HG02642 (cell line): Measurements from ENCODE around the gene ZNF497.
A peak's percentile ranks its signal among the peaks of the same experiment; 100 is the strongest.
"Not testable (repeated sequence)": the region's sequence is repeated elsewhere in the genome, so short reads cannot be mapped to it uniquely, and the experiment has no call there.

ENCODE experiments used
- ATAC-seq: cut with Tn5 transposase; IDR thresholded peaks from one replicate; pipeline ENCODE4 v1.9.1; 2021; ENCODE audit warnings: mild to moderate bottlenecking; ENCODE audit not compliant: unreplicated experiment, poor library complexity

ZNF497 gene

DNA sequence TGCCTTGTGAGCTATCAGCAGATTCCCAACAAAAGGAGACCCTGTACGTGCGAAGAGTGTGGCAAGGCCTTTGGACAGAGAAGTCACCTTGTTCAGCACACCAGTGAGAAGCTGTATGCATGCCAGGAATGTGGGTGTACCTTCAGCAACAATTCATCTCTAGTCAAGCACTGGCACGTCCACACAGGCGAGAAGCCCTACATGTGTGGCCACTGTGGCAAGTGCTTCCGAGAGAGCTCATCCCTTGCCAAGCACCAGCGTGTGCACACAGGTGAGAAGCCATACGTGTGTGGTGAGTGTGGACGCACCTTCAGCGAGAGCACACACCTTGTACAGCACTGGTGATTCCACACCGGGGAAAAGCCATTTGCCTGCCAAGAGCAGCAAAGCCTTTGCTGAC is 43.3 kb downstream of the ZNF497 start:
- ATAC-seq, result no peak

GRCh38 chr19:58318297-58318696 is 44.3 kb downstream of the ZNF497 start:
- no peak for ATAC-seq

GRCh38 chr19:58317476-58318072 is 45.0 kb downstream of the ZNF497 start:
- ATAC-seq, result no peak

DNA sequence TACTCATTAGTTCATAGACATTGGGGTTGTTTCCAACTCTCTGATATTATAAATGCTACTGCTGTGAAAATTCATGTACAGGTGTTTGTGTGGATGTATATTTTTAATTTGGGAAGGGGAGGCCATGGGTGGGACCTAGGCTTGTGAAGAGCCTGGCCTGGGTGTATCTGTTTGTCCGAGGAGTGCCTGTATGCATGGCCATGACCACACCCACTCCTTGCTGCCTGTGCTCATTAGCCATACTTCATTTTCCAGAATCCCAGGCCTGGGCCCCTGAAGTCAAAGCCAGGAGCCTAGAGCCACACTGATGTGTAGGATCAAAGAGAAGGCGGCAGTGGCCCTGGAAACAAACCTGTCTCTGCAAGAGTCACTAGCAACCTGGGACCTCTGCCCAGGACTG is 47.0 kb downstream of the ZNF497 start:
- ATAC-seq, result no peak

DNA sequence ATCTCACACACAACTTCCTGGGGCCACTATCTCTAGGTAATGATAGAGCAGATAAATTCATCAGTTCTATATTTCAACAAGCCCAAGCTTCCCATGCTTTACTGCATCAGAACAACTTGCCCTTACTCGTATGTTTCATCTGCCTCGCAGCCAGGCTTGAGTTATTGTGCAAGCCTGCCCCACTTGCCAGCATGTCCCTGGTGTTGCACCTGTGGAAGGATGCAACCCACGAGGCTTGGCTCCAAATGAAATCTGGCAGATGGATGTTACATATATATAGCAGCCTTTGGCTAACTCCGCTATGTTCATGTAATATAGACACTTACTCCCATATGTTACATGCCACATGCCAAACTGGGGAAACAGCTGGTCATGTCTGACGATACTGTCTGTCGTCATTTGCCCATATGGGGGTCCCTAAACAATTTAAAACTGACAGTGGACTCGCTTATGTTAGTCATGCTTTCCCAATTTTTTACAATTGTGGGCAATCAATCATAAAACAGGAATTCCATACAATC is 51.1 kb downstream of the ZNF497 start:
- no peak for ATAC-seq

GRCh38 chr19:58310685-58311084 is 51.9 kb downstream of the ZNF497 start:
- not testable (repeated sequence) for ATAC-seq

DNA sequence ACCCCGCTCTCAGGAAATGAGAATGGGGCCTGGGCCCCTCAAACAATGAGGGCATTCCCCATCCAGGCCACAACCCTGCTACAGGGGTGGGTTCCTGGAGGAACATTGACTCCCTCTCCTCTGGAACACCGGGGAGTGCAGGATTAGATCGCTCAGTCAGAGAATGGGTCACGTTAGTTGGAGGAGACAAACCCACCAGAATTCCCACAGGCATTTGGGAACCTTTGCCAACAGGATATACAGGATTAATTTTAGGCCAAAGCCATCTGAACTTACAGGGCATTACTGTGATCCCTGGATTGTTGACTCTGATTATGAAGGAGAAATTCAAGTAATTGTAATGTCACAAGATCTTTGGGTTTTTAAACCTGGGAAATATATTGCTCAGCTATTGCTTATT is 54.8 kb downstream of the ZNF497 start:
- ATAC-seq, result no peak

- no peak for ATAC-seq
Observed at GRCh38 chr19:58305932-58306323, 56.6 kb downstream of the ZNF497 start.

DNA sequence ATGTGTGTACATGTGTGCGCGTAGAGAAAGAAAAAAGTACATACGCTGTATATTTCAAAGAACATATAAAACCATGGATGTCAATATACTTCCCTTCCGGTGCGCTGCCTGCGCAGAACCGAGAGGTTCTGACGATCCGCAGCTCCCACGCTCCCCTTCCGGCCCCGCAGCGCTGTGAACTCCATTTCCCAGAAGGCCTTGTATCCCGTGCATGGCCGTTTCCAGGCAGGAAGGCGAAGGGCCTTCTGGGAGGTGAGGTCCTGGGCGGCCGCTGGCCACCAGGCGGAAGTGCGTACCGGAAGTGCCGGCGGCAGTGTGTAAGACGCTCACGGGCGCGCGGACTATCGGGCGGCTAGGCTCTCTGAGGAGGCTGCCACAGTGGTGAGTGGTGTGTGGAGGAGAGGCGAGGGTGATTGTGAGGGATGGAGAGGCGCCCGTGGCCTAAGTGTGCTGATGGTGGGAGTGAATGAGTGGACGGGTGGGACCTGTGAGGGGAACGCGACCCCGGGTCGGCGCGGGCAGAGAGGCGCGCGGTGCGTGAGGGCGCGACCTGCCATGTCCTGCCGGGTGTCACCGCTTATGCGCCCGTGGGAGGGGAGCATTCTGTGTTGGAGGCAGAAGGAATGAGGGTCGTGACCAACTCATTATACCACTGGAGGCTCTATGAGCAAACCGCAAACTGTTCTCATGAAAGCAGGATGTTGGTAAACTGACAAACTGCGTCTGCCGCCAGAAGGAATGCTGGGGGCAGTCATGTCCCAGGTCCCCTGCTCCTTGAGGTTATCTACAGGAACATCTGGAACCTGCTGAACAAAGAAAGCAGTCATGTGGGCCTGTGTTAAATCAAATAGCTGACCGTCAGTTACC is 57.3 kb downstream of the ZNF497 start, which contains the start of gene ERVK3-1:
Gene ERVK3-1 (plus strand): TSS at position 313 of the 867 bp plus-strand sequence. CDS start 6,792 bp downstream, outside the sequence.
- ATAC-seq, result peak; percentile 95

DNA sequence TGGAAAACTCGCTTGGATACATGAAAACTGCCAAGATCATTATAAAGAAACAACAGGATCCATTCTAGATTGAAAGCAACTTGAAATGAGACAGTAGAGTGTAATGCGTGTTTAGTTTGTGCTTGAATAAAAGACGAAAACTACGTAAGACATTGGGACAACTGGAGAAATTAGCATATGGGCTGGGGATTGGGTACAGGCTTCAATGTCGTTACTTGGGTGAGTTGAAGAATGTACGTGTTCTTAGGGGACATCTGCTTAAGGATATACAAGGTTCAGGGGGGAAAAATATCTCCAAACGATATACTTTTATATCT is 57.8 kb downstream of the ZNF497 start:
- peak; percentile 3 for ATAC-seq
